Breast epithelium (tissue), 4 donors: ENCODE measurements around the gene RABGAP1L. TPM values are rescaled to one million over a fixed set of nuclear protein-coding genes. Genes with fewer than 3 reads are reported as not detected.
"Not testable (repeated sequence)": the region's sequence is repeated elsewhere in the genome, so short reads cannot be mapped to it uniquely, and the experiment has no call there.

Experiments used
- DNase-seq, 2 donors: peaks; one replicate each; pipeline ENCODE4 v3.0.0-alpha.2; 2019; ENCODE audit warnings: low spot score in 2 of 2
- H3K27ac ChIP-seq, 2 donors: fragments of 200-600 bp; sonication (generic) in 1 of 2; one replicate each; pipeline ENCODE4 v1.5.1; 2016 to 2019; ENCODE audit warnings: mild to moderate bottlenecking in 1 of 2
- H3K27me3 ChIP-seq, 2 donors: fragments of 200-600 bp; sonication (generic) in 1 of 2; one replicate each; pipeline versions ENCODE4 v1.5.1 to v1.6.0; 2017 to 2019; ENCODE audit warnings: control low read depth in 1 of 2, mild to moderate bottlenecking in 1 of 2
- H3K36me3 ChIP-seq: fragments of 200-600 bp; one replicate; pipeline ENCODE4 v1.5.1; 2019
- H3K4me1 ChIP-seq, 2 donors: fragments of 200-600 bp; sonication (generic); one replicate each; pipeline ENCODE4 v1.5.1; 2016 to 2019; ENCODE audit warnings: control low read depth in 1 of 2
- H3K4me3 ChIP-seq, 3 donors: fragments of 200-600 bp; sonication (generic); 1 replicate in 2 of 3; 2 replicates in 1 of 3; pipeline ENCODE4 v1.5.1; 2016 to 2019; ENCODE audit warnings: mild to moderate bottlenecking in 3 of 3, moderate library complexity in 2 of 3
- H3K9me3 ChIP-seq, 2 donors: fragments of 200-600 bp; sonication (generic) in 1 of 2; one replicate each; pipeline ENCODE4 v1.5.1; 2016 to 2019; ENCODE audit warnings: control low read depth in 1 of 2
- POLR2A ChIP-seq: fragments of 450-650 bp; IDR thresholded peaks from one replicate; pipeline ENCODE4 v1.6.1; 2016; ENCODE audit warnings: antibody characterized with exemption, mild to moderate bottlenecking, moderate library complexity
- POLR2AphosphoS5 ChIP-seq, 3 donors: sonication (generic); formaldehyde crosslinking; IDR thresholded peaks; one replicate each; pipeline ENCODE4 v1.6.1; 2017; ENCODE audit warnings: antibody characterized with exemption in 3 of 3
- intact Hi-C: fragments of 100-400 bp; cut with DNase I; formaldehyde crosslinking; loops from one replicate; pipeline ENCODE4 v1.15.1; 2023; ENCODE audit warnings: low total_unique reads
- total RNA-seq, 3 donors: library from RNA; depleted of rRNA; stranded (reverse); fragments of >200 nt; gene quantifications; one replicate each; pipeline ENCODE4 v1.1.0, GENCODE V29; 2016
- TF ChIP-seq, protein P1 (sequence below), 3 donors: fragments of 450-650 bp; IDR thresholded peaks; one replicate each; pipeline ENCODE4 v1.5.1; 2016 to 2017; ENCODE audit warnings: antibody characterized with exemption in 3 of 3, mild to moderate bottlenecking in 3 of 3, moderate library complexity in 3 of 3

RABGAP1L gene
- total RNA-seq, 3 donors from 2014 or later, result 41.3 to 83.7 (median 49.5) TPM

DNA sequence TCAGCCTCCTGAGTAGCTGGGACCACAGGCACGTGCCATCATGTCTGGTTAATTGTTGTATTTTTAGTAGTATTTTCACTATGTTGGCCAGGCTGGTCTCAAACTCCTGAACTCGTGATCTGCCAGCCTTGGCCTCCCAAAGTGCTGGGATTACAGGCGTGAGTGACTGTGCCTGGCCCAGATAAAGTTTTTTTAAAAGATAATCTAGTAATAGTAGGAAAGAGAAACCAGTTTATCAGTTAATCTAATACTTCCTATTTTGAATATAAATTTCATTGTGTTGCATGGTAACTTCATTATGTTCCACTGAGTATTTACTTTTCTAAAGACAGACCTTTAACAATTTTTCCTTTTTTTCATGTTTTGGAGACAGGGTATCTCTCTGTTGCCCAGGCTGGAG is 10.0 kb downstream of the RABGAP1L start:
- TF ChIP-seq POLR2A (no peak), POLR2AphosphoS5 (IDR thresholded peaks at IDR 0.05) (no peak)
- TF ChIP-seq, protein P1, sequence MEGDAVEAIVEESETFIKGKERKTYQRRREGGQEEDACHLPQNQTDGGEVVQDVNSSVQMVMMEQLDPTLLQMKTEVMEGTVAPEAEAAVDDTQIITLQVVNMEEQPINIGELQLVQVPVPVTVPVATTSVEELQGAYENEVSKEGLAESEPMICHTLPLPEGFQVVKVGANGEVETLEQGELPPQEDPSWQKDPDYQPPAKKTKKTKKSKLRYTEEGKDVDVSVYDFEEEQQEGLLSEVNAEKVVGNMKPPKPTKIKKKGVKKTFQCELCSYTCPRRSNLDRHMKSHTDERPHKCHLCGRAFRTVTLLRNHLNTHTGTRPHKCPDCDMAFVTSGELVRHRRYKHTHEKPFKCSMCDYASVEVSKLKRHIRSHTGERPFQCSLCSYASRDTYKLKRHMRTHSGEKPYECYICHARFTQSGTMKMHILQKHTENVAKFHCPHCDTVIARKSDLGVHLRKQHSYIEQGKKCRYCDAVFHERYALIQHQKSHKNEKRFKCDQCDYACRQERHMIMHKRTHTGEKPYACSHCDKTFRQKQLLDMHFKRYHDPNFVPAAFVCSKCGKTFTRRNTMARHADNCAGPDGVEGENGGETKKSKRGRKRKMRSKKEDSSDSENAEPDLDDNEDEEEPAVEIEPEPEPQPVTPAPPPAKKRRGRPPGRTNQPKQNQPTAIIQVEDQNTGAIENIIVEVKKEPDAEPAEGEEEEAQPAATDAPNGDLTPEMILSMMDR (IDR thresholded peaks at IDR 0.05), result no peak

DNA sequence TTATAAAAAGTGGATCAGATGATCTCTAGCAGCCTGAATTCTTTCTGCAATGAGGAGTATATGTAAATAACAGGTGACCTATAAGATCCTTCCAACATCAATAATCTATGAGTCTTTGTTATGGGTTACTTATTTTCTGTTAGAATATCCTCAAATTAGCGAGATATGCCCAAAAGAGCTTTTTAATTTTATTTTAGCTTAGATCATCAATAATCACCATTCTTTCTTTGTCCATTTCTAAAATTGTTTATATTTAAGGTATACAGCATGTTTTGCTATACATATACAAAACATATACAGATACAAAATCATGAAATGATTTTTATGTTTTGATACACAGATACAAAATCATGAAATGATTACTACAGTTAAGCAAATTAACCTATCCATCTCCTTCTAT is 11.8 kb downstream of the RABGAP1L start:
- TF ChIP-seq POLR2A, result no peak
- no peak for TF ChIP-seq POLR2AphosphoS5 (IDR thresholded peaks at IDR 0.05)
- TF ChIP-seq, protein P1 (IDR thresholded peaks at IDR 0.05), result no peak

More for the DNA sequence above, 10.0 kb downstream of the RABGAP1L start:
- Histone ChIP-seq H3K4me3 (no peak overlapping the region), H3K4me1 (no peaks in the 10 kb centered on the region), H3K9me3 (no peaks in the 10 kb centered on the region), H3K27ac (no peak overlapping the region), H3K36me3 (peaks cover 3% of the 10 kb centered on the region), H3K27me3 (no peaks in the 10 kb centered on the region)
- no peak for DNase-seq
- intact Hi-C loops, result no loop called here

DNA sequence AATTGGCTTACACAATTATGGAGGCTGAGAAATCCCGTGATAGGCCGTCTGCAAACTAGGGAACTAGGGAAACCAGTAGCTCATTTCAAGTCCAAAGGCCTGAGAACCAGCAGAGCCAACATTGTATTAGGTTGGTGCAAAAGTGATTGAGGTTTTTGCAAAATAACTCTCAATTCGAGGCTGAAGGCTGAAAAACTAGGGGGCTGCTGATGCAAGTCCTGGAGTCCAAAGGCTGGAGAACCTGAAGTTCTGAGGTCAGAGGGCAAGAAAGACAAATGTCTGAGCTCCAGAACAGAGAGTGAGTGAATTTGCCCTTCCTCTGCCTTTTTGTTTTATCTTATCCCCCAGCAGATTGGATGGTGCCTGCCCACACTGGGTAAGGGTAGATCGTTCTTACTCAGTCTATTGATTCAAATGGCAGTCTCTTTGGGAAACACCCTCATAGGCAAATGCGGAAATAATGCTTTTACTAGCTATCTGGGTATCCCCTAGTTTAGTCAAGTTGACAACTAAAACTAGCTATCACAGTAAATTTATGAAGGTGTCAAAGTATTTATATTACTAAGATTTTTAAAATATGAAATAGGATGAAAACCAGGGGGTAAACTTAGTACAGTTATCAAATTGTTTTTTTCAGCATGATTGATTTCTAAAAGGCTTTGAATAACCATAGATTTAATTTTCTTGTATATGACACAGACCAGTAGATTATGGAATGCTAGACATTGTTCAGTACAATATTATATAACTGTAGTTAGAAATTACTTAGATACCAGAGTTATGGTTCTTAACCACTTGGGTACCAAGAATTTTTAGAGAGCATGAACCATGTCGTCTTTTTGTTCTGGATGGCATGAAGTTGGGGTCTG is 15.4 kb downstream of the RABGAP1L start:
- Histone ChIP-seq H3K4me1 (no peaks in the 10 kb centered on the region), H3K9me3 (no peaks in the 10 kb centered on the region), H3K36me3 (peaks cover 3% of the 10 kb centered on the region), H3K27me3 (no peaks in the 10 kb centered on the region), H3K27ac (no peak overlapping the region), H3K4me3 (no peak overlapping the region)
- no peak for DNase-seq
- intact Hi-C loops, result no loop called here
- TF ChIP-seq POLR2AphosphoS5 (IDR thresholded peaks at IDR 0.05) (no peak), POLR2A (no peak)
- TF ChIP-seq, protein P1 (IDR thresholded peaks at IDR 0.05), result no peak

More for the DNA sequence above, 11.8 kb downstream of the RABGAP1L start:
- Histone ChIP-seq H3K4me3 (no peak overlapping the region), H3K4me1 (no peaks in the 10 kb centered on the region), H3K36me3 (peaks cover 3% of the 10 kb centered on the region), H3K27me3 (no peaks in the 10 kb centered on the region), H3K9me3 (no peaks in the 10 kb centered on the region), H3K27ac (no peak overlapping the region)
- no peak for DNase-seq
- intact Hi-C loops, result no loop called here

DNA sequence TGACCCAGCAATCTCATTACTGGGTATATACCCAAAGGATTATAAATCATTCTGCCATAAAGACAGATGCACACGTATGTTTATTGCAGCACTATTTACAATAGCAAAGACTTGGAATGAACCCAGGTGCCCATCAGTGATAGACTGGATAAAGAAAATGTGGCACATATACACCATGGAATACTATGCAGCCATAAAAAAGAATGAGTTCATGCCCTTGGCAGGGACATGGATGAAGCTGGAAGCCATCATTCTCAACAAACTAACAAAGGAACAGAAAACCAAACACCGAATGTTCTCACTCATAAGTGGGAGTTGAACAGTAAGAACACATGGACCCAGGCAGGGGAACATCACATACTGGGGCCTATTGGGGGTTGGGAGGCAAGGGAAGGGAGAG is 19.1 kb downstream of the RABGAP1L start:
- H3K4me1 ChIP-seq, H3K27ac ChIP-seq, H3K36me3 ChIP-seq, DNase-seq, H3K4me3 ChIP-seq, H3K27me3 ChIP-seq, intact Hi-C loops, H3K9me3 ChIP-seq: not testable (repeated sequence)

DNA sequence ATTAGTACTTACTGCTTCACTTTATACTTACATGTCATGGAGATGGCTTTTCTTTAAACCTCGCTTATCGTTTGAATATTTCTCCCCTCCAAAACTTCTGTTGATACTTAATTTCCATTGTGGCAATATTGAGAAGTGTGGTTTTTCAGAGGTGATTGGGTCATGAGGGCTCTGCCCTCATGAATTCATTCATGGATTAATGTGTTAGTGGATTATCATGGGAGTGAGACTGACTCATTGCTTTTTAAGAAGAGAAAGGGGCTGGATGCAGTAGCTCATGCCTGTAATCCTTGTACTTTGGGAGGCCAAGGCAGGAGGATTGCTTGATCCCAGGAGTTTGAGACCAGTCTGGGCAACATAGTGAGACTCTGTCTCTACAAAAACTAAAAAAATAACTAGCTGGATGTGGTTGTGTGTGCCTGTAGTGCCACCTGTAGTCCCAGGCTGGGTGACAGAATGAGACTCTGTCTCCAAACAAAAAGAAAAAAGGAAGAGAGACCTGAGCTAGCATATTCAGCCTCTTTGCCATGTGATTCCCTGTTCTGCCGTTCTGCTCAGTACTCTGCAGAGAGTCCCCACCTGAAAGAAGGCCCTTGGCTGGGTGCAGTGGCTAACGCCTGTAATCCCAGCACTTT is 30.2 kb downstream of the RABGAP1L start:
- TF ChIP-seq, protein P1 (IDR thresholded peaks at IDR 0.05), result no peak
- TF ChIP-seq POLR2A (no peak), POLR2AphosphoS5 (IDR thresholded peaks at IDR 0.05) (no peak)
- Histone ChIP-seq H3K36me3 (no peaks in the 10 kb centered on the region), H3K27ac (no peak overlapping the region), H3K4me3 (no peak overlapping the region), H3K27me3 (no peaks in the 10 kb centered on the region), H3K4me1 (no peaks in the 10 kb centered on the region), H3K9me3 (peaks cover 0 to 8% of the 10 kb centered on the region in 2 donors)
- DNase-seq, result no peak
- intact Hi-C loops, result no loop called here
